Measurements from ENCODE around the gene REEP3. TPM values are rescaled to one million over a fixed set of nuclear protein-coding genes. Genes with fewer than 3 reads are reported as not detected.

The REEP3 gene
- total and polyA plus RNA-seq, 8 donors, result 7.3 to 90.4 (median 30.3) TPM

DNA sequence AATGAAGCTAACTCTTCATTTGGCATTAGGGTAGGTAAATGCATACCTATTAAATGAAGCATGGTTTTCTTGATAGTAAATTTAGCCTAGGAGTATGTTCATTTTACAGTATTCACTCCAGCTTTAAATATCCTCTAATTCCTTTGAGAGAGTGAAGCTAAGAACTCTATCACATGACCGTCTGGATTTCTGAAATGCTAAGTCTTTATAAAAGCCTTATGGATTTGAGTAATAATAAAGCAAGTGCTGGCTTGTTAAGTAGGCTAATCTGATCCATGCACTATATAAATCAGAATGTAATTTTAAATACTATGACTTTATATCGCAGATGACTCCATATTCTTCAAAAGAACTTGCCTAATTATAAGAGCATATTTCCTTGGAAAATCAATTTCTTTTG is 64.8 kb downstream of the REEP3 start:
- Histone ChIP-seq H3K36me3 (no peaks in the 10 kb centered on the region), H3K27me3 (no peaks in the 10 kb centered on the region), H3K27ac (no peak overlapping the region), H3K9me3 (no peaks in the 10 kb centered on the region), H3K4me3 (no peak overlapping the region), H3K4me1 (peaks cover 12 to 79% (median 52%) of the 10 kb centered on the region in 4 donors)
- 77 to 94% (median 90%) methylated on average over 2 of the region's 2 CpGs for WGBS, 5 donors
- intact Hi-C loops (cut with DNase I; ENCODE audit: low total_unique reads), result no loop called here
- TF ChIP-seq, protein P1, sequence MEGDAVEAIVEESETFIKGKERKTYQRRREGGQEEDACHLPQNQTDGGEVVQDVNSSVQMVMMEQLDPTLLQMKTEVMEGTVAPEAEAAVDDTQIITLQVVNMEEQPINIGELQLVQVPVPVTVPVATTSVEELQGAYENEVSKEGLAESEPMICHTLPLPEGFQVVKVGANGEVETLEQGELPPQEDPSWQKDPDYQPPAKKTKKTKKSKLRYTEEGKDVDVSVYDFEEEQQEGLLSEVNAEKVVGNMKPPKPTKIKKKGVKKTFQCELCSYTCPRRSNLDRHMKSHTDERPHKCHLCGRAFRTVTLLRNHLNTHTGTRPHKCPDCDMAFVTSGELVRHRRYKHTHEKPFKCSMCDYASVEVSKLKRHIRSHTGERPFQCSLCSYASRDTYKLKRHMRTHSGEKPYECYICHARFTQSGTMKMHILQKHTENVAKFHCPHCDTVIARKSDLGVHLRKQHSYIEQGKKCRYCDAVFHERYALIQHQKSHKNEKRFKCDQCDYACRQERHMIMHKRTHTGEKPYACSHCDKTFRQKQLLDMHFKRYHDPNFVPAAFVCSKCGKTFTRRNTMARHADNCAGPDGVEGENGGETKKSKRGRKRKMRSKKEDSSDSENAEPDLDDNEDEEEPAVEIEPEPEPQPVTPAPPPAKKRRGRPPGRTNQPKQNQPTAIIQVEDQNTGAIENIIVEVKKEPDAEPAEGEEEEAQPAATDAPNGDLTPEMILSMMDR (IDR thresholded peaks at IDR 0.05), result no peak
- TF ChIP-seq POLR2AphosphoS5 (IDR thresholded peaks at IDR 0.05) (no peak), EP300 (IDR thresholded peaks at IDR 0.05) (no peak), POLR2A (IDR thresholded peaks at IDR 0.05) (no peak)
- DNase-seq, result no peak

DNA sequence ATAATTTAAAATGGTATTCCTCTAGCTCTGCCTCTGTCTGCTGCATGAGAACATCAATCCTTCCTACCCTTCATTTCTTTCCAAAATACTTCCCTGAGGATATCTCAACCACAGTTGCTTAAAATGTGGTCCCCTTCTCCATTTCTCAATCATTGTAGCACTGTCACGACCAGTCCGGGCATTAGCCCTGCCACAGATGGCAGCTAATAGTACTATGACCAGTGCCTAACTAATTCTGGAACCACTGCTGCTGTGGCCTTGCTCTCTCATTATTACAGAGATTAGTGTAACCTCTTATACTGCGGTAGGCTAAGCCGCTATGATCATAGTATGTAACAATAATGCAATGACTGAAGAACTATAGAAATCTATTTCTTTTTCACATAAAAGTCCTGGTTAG is 66.0 kb downstream of the REEP3 start:
- 91 to 95% (median 94%) methylated on average over 4 of the region's 4 CpGs for WGBS, 5 donors
- Histone ChIP-seq H3K9me3 (no peaks in the 10 kb centered on the region), H3K27ac (no peak overlapping the region), H3K36me3 (no peaks in the 10 kb centered on the region), H3K4me1 (peaks cover 9 to 79% (median 50%) of the 10 kb centered on the region in 4 donors), H3K4me3 (no peak overlapping the region), H3K27me3 (no peaks in the 10 kb centered on the region)
- DNase-seq, result no peak
- TF ChIP-seq, protein P1 (IDR thresholded peaks at IDR 0.05), result no peak
- TF ChIP-seq POLR2A (IDR thresholded peaks at IDR 0.05) (no peak), POLR2AphosphoS5 (IDR thresholded peaks at IDR 0.05) (no peak), EP300 (IDR thresholded peaks at IDR 0.05) (no peak)
- intact Hi-C loops (cut with DNase I; ENCODE audit: low total_unique reads), result no loop called here

DNA sequence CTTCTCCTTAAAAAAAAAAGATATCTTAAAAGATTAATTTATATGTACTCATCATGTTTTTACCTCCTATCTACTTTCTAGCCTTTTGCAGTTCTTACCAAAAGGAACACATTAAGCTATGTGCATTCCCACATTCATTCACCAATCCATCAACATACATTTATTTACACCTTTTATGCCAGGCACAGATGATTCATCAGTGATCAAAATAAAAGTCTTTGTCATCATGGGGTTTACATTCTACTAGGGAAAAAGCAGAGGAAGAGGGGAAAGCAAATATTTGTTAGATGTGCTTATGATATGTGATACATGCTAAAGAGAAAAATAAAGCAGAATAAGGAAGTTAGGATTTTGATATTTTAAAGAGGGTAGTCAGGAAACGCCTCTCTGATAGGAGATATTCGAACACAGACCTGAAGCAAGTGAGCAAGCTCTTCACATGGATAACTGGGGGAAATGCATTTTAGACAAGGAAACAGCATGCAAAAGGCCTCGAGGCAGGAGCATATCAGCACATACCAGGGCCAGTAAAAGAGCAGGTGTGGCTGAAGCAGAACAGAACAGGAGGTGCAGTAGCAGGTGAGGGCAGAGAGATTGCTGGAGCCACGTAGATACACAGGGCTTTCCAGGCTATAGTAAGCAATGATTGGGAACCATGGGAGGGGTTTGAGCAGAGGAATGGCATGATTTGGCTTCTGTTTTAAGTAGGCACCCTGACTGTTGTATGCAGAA is 67.4 kb downstream of the REEP3 start:
- intact Hi-C loops (cut with DNase I; ENCODE audit: low total_unique reads), result no loop called here

DNA sequence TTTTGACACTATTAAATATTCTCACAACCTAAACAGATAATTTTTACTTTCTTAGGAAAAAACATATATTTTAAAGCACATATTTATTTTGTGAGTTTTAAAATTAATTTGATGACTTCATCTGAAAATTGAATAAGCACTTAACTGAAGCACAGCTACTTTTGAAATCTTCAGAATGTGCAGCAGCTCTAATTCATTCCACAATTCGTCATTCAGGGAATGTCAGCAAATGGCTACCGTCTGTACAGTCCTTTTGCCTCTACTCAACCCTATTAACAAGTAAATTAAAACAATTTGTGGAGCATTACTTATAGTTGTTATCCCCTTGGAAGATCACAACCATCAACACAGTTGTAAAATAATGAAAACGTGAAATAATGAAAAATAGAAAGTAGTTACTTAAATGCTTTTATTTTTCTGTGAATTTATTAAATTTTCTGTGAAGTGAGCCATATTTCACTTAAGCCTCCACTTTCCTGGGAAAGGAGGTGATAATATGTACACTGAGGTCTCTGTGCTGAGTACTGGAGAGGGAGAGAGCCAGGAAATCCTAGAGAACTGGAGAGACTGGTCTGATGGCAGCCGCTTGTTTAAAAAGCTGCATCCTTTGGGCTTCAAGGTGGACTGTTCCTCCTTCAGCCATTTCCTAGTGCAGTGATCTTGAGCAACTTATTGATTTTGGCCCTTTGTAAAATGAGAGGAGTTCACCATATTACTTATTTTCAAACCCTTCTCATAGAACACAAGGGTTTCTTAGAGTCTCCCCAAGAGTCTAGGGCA is 70.6 kb downstream of the REEP3 start:
- intact Hi-C loops (cut with DNase I; ENCODE audit: low total_unique reads), result no loop called here
- no peak overlapping the region for H3K4me3 ChIP-seq
- WGBS, 5 donors, result 77 to 89% (median 83%) methylated on average over 4 of the region's 4 CpGs
- TF ChIP-seq EP300 (IDR thresholded peaks at IDR 0.05) (no peak), POLR2AphosphoS5 (IDR thresholded peaks at IDR 0.05) (no peak), POLR2A (IDR thresholded peaks at IDR 0.05) (no peak)
- TF ChIP-seq, protein P1 (IDR thresholded peaks at IDR 0.05), result no peak
- peaks cover under 1 to 10% (median 3%) of the 10 kb centered on the region in 4 donors for H3K36me3 ChIP-seq
- H3K9me3 ChIP-seq, result no peaks in the 10 kb centered on the region
- peak overlapping the region in 1 of 5 donors; percentile 34 for H3K27ac ChIP-seq
- DNase-seq, result no peak
- no peaks in the 10 kb centered on the region for H3K27me3 ChIP-seq
- H3K4me1 ChIP-seq, result peaks cover 3 to 51% (median 29%) of the 10 kb centered on the region in 4 donors

More for the DNA sequence above, 67.4 kb downstream of the REEP3 start:
- Histone ChIP-seq H3K27me3 (no peaks in the 10 kb centered on the region), H3K4me1 (peaks cover 8 to 80% (median 51%) of the 10 kb centered on the region in 4 donors), H3K36me3 (no peaks in the 10 kb centered on the region), H3K9me3 (no peaks in the 10 kb centered on the region), H3K4me3 (no peak overlapping the region), H3K27ac (peak overlapping the region; percentile 42 to 68 (median 55))
- TF ChIP-seq POLR2A (IDR thresholded peaks at IDR 0.05), result no peak
- TF ChIP-seq, protein P1 (IDR thresholded peaks at IDR 0.05), result no peak
- no peak for TF ChIP-seq EP300 (IDR thresholded peaks at IDR 0.05)
- TF ChIP-seq POLR2AphosphoS5 (IDR thresholded peaks at IDR 0.05), result peak in 2 of 3 donors; percentile 23 to 63
- peak; percentile 57 to 72 for DNase-seq
- WGBS, 5 donors, result 17 to 54% (median 35%) methylated on average over 4 of the region's 4 CpGs
